Medulla oblongata (tissue), 1 donor: ENCODE data around the gene GPR62.

Experiments used
- DNase-seq: peaks from one replicate; pipeline ENCODE4 v3.0.0-alpha.2; 2015; ENCODE audit errors: extremely low spot score

GPR62 gene

GRCh38 chr3:51937611-51938450 is 17.4 kb upstream of the GPR62 start:
- no peak for DNase-seq

GRCh38 chr3:51938780-51939425 is 16.3 kb upstream of the GPR62 start:
- no peak for DNase-seq

- DNase-seq = no peak
Observed at GRCh38 chr3:51940648-51941462, 14.3 kb upstream of the GPR62 start.

- no peak for DNase-seq
Observed at GRCh38 chr3:51941463-51941797, 13.8 kb upstream of the GPR62 start.

GRCh38 chr3:51941798-51942602 is 13.2 kb upstream of the GPR62 start, which contains the start of the genes PARP3 and RRP9:
Gene PARP3, plus strand, starts transcription at chr3:51942363. Its CDS starts 993 bp downstream, at chr3:51943356.
Gene RRP9, minus strand, starts transcription at chr3:51941904. Its CDS starts 37 bp downstream, at chr3:51941867.
- DNase-seq = peak; percentile 100

- DNase-seq = no peak
Observed at GRCh38 chr3:51942603-51943450, 12.4 kb upstream of the GPR62 start.

GRCh38 chr3:51943451-51944391 is 11.5 kb upstream of the GPR62 start:
- no peak for DNase-seq

GRCh38 chr3:51944451-51945021 is 10.6 kb upstream of the GPR62 start:
- DNase-seq = no peak

- DNase-seq = no peak
Observed at GRCh38 chr3:51945031-51945840, 9.9 kb upstream of the GPR62 start.

- DNase-seq = no peak
Observed at GRCh38 chr3:51945926-51946705, 9.1 kb upstream of the GPR62 start.

GRCh38 chr3:51946796-51947195 is 8.4 kb upstream of the GPR62 start:
- DNase-seq = no peak

- DNase-seq = no peak
Observed at GRCh38 chr3:51947215-51947900, 7.8 kb upstream of the GPR62 start.

GRCh38 chr3:51948016-51948580 is 7.1 kb upstream of the GPR62 start:
- no peak for DNase-seq

- no peak for DNase-seq
Observed at GRCh38 chr3:51949121-51949520, 6.1 kb upstream of the GPR62 start.

GRCh38 chr3:51950899-51951298 is 4.3 kb upstream of the GPR62 start:
- no peak for DNase-seq

- no peak for DNase-seq
Observed at GRCh38 chr3:51953445-51953844, 1.7 kb upstream of the GPR62 start.
